Loucy (cell line): Measurements from ENCODE around the gene E2F1.

Experiments used
- H2AFZ ChIP-seq: fragments of 200-600 bp; sonication (generic); 2 replicates; pipeline ENCODE4 v1.6.0; 2016; ENCODE audit warnings: antibody characterized with exemption, mild to moderate bottlenecking, low read length, moderate library complexity
- H3F3A ChIP-seq: fragments of 200-600 bp; 2 replicates; pipeline ENCODE4 v1.6.0; 2016; ENCODE audit warnings: antibody characterized with exemption, low read depth, mild to moderate bottlenecking
- H3K27me3 ChIP-seq: fragments of 200-600 bp; sonication (generic); 2 replicates; pipeline ENCODE4 v1.6.1; 2014; ENCODE audit warnings: low read length, mild to moderate bottlenecking; ENCODE audit not compliant: insufficient read depth, poor library complexity, severe bottlenecking
- H3K36me3 ChIP-seq: fragments of 200-600 bp; sonication (generic); 2 replicates; pipeline ENCODE4 v1.6.1; 2016; ENCODE audit warnings: low read length; ENCODE audit not compliant: insufficient read depth
- H3K4me1 ChIP-seq: fragments of 200-600 bp; sonication (generic); 2 replicates; pipeline ENCODE4 v1.5.1; 2014; ENCODE audit warnings: low read length, mild to moderate bottlenecking; ENCODE audit not compliant: insufficient read depth, poor library complexity, severe bottlenecking
- H3K4me2 ChIP-seq: fragments of 200-600 bp; sonication (generic); 2 replicates; pipeline ENCODE4 v1.6.0; 2014; ENCODE audit warnings: antibody characterized with exemption, low read length, low read depth, mild to moderate bottlenecking; ENCODE audit not compliant: poor library complexity, severe bottlenecking
- H3K4me3 ChIP-seq: fragments of 200-600 bp; sonication (generic); 2 replicates; pipeline ENCODE4 v1.5.1; 2014; ENCODE audit warnings: low read length, mild to moderate bottlenecking, mixed read lengths; ENCODE audit not compliant: poor library complexity, severe bottlenecking
- H3K79me2 ChIP-seq: fragments of 200-600 bp; sonication (generic); 2 replicates; pipeline ENCODE4 v1.6.1; 2014; ENCODE audit warnings: low read length; ENCODE audit not compliant: insufficient read depth
- H3K9ac ChIP-seq: fragments of 200-600 bp; sonication (generic); 2 replicates; pipeline ENCODE4 v1.6.0; 2014; ENCODE audit warnings: mild to moderate bottlenecking, low read depth, low read length, moderate library complexity; ENCODE audit not compliant: poor library complexity, severe bottlenecking
- H3K9me2 ChIP-seq: fragments of 200-600 bp; sonication (generic); replicated peaks from 2 replicates; pipeline ENCODE4 v1.6.1; 2016; ENCODE audit warnings: low read depth, low read length, mixed read lengths
- H3K9me3 ChIP-seq: fragments of 200-600 bp; sonication (generic); 2 replicates; pipeline ENCODE4 v1.6.1; 2014; ENCODE audit warnings: mild to moderate bottlenecking, antibody characterized with exemption, low read length, low read depth; ENCODE audit not compliant: insufficient read depth
- H4K20me1 ChIP-seq: fragments of 200-600 bp; sonication (generic); 2 replicates; pipeline ENCODE4 v1.6.0; 2014; ENCODE audit warnings: antibody characterized with exemption, low read length, mild to moderate bottlenecking; ENCODE audit not compliant: insufficient read depth, poor library complexity, severe bottlenecking
- EZH2phosphoT487 ChIP-seq: fragments of 200-600 bp; IDR thresholded peaks from 2 replicates; pipeline ENCODE4 v1.6.1; 2018; ENCODE audit warnings: antibody characterized with exemption, mild to moderate bottlenecking, moderate library complexity, borderline replicate concordance
- TF ChIP-seq, protein P1 (sequence below): fragments of 200-600 bp; sonication (generic); conservative IDR thresholded peaks from 2 replicates; pipeline ENCODE4 v1.5.1; 2014; ENCODE audit warnings: mild to moderate bottlenecking, antibody characterized with exemption, low read length

Gene E2F1

GRCh38 chr20:33713865-33714367 lies 27.7 kb upstream of the E2F1 start:
- no peaks in the 10 kb centered on the region; the same call in 1 of the 2 replicates for H3K36me3 ChIP-seq
- no peaks in the 10 kb centered on the region for H3K9me3 ChIP-seq
- H3K9me2 ChIP-seq: no peaks in the 10 kb centered on the region
- TF ChIP-seq EZH2phosphoT487: no peak
- TF ChIP-seq, protein P1, sequence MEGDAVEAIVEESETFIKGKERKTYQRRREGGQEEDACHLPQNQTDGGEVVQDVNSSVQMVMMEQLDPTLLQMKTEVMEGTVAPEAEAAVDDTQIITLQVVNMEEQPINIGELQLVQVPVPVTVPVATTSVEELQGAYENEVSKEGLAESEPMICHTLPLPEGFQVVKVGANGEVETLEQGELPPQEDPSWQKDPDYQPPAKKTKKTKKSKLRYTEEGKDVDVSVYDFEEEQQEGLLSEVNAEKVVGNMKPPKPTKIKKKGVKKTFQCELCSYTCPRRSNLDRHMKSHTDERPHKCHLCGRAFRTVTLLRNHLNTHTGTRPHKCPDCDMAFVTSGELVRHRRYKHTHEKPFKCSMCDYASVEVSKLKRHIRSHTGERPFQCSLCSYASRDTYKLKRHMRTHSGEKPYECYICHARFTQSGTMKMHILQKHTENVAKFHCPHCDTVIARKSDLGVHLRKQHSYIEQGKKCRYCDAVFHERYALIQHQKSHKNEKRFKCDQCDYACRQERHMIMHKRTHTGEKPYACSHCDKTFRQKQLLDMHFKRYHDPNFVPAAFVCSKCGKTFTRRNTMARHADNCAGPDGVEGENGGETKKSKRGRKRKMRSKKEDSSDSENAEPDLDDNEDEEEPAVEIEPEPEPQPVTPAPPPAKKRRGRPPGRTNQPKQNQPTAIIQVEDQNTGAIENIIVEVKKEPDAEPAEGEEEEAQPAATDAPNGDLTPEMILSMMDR: no peak
- H4K20me1 ChIP-seq: no peaks in the 10 kb centered on the region
- H2AFZ ChIP-seq: no peak overlapping the region
- H3K79me2 ChIP-seq: peaks cover 14% of the 10 kb centered on the region
- H3K4me2 ChIP-seq: no peak overlapping the region
- H3K4me3 ChIP-seq: no peak overlapping the region
- H3F3A ChIP-seq: no peaks in the 10 kb centered on the region
- no peaks in the 10 kb centered on the region for H3K27me3 ChIP-seq
- peaks cover 9% of the 10 kb centered on the region for H3K4me1 ChIP-seq
- H3K9ac ChIP-seq: no peak overlapping the region

DNA sequence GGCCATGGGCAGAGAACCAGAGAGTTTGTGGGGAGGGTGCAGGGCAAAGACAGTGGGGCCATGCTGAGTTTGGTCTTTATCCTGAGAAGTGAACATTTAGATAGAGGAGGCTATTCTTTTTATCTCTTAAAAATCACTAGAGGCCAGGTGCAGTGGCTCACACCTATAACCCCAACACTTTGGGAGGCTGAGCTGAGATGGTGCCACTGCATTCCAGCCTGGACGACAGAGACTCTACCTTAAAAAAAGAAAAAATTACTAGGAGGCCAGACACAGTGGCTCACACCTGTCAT lies 25.2 kb upstream of the E2F1 start:
- TF ChIP-seq, protein P1: no peak
- TF ChIP-seq EZH2phosphoT487: no peak
- Histone ChIP-seq H3K4me1 (peaks cover under 1% of the 10 kb centered on the region), H3K4me2 (no peak overlapping the region), H3K79me2 (peaks cover under 1% of the 10 kb centered on the region; the same call in 1 of the 2 replicates), H4K20me1 (no peaks in the 10 kb centered on the region), H3K9me2 (no peaks in the 10 kb centered on the region), H3K36me3 (no peaks in the 10 kb centered on the region; the same call in 1 of the 2 replicates), H3K27me3 (no peaks in the 10 kb centered on the region), H2AFZ (no peak overlapping the region), H3K4me3 (no peak overlapping the region), H3K9ac (no peak overlapping the region), H3K9me3 (no peaks in the 10 kb centered on the region), H3F3A (no peaks in the 10 kb centered on the region)

- Histone ChIP-seq H4K20me1 (no peaks in the 10 kb centered on the region), H3K9ac (no peak overlapping the region), H3K9me2 (no peaks in the 10 kb centered on the region), H3K4me2 (no peak overlapping the region), H3F3A (no peaks in the 10 kb centered on the region), H3K27me3 (no peaks in the 10 kb centered on the region), H3K36me3 (no peaks in the 10 kb centered on the region; the same call in 1 of the 2 replicates), H2AFZ (no peak overlapping the region), H3K4me1 (no peaks in the 10 kb centered on the region), H3K4me3 (no peak overlapping the region), H3K9me3 (no peaks in the 10 kb centered on the region), H3K79me2 (no peaks in the 10 kb centered on the region)
- TF ChIP-seq EZH2phosphoT487: no peak
- TF ChIP-seq, protein P1: no peak
Measured at GRCh38 chr20:33710681-33711445, 24.7 kb upstream of the E2F1 start.
